ENCODE data around the gene KDM1A.

DNA sequence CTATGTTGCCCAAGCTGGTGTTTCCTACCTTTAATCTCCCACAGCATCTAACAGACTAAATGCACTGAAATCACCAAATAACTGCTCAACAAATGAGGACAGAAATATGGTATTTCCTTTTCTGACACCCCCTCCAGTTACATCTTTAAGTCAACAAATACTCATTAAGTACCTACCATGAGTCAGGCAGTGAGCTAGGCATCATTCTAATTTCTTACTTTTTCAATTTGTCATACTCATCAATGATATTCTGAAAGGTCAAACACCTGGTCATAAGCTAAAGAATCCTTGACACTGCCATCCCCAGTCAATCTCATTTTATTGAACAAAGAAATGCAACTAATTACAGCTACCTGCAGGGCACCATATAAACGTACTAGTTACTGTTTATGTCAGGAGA lies 112.8 kb downstream of the KDM1A start:
- TF ChIP-seq ZNF124 (CRISPR knock-in tag; IDR thresholded peaks at IDR 0.05) (no peak), EZH2 (IDR thresholded peaks at IDR 0.05; ENCODE audit: borderline replicate concordance, low read depth, low read length) (no peak), ATF4 (CRISPR knock-in tag; IDR thresholded peaks at IDR 0.05) (no peak), CBFB (CRISPR knock-in tag; IDR thresholded peaks at IDR 0.05) (no peak), SUPT5H (IDR thresholded peaks at IDR 0.05) (no peak), ZNF780A (CRISPR knock-in tag; IDR thresholded peaks at IDR 0.05) (no peak), RNF2 (IDR thresholded peaks at IDR 0.05) (no peak), YY1 (IDR thresholded peaks at IDR 0.05; ENCODE audit: borderline replicate concordance in 1 of 3, control insufficient read depth in 1 of 3, extremely low read depth in 1 of 3, insufficient read depth in 3 of 3, insufficient read length in 1 of 3, insufficient replicate concordance in 2 of 3, low read depth in 1 of 3, low read length in 2 of 3) (no peak), CTCF (IDR thresholded peaks at IDR 0.05 in 2 of 3, conservative IDR thresholded peaks at IDR 0.05 in 1 of 3; ENCODE audit: insufficient read depth in 2 of 3, low read depth in 1 of 3, low read length in 3 of 3) (no peak)
- TF ChIP-seq, protein P1, sequence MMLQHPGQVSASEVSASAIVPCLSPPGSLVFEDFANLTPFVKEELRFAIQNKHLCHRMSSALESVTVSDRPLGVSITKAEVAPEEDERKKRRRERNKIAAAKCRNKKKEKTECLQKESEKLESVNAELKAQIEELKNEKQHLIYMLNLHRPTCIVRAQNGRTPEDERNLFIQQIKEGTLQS (IDR thresholded peaks at IDR 0.05), result no peak
- TF ChIP-seq, protein P1 (CRISPR knock-in tag; conservative IDR thresholded peaks at IDR 0.05), result no peak

Measured in K562 (cell line).